GM18909 (cell line): ENCODE measurements around the gene MEGF11.
"Not testable (repeated sequence)": the region's sequence is repeated elsewhere in the genome, so short reads cannot be mapped to it uniquely, and the experiment has no call there.

Experiments
- ATAC-seq: cut with Tn5 transposase; IDR thresholded peaks from one replicate; pipeline ENCODE4 v1.9.1; 2021; ENCODE audit warnings: mild to moderate bottlenecking; ENCODE audit not compliant: unreplicated experiment, poor library complexity

MEGF11 gene

DNA sequence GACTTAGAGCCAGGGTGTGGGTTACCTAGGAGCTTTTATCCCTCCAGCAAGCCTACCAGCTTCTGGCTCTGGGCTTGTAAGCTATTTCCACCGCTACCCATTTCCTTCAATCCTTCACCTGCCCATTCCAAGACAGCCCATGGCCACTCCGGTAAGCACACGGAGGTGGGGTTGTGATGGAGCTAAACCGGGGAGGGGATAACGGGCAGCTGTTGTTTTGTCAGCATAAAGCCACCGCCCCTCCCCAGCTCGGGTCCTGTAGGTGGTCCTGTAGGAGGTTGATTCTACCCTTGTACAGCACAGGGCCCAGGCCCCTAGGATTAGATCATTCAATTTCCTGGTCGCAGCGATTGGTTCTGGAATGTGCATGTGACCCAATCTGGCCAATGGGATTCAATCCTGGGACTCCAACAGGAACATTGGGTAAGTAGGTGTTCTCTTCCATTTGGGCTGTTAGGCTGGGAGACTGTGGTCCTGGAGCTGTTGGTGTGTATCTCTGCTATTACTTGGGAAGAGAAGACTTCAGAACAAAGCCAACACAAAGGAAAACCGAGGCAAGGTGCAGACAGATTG is 233.6 kb downstream of the MEGF11 start:
- no peak for ATAC-seq

DNA sequence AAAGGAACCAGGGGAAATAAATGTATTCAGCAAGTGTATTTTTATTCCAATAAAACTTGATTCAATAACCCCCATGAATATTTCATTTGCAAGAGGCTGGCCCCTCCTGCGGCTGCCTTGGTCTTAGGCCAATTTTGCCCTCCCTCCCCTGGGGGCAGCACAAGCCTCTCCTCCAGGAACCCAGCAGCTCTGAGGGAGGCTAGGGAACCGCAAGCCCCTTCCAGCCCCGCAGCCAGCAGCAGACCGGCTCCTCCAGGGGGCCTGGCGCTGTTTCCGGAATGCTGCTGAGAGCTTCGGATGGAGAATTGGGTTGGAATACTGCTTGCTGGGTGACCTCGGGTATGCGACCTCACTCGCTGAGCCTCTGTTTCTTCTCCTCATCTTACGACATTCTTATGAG is 234.2 kb downstream of the MEGF11 start:
- ATAC-seq, result no peak

DNA sequence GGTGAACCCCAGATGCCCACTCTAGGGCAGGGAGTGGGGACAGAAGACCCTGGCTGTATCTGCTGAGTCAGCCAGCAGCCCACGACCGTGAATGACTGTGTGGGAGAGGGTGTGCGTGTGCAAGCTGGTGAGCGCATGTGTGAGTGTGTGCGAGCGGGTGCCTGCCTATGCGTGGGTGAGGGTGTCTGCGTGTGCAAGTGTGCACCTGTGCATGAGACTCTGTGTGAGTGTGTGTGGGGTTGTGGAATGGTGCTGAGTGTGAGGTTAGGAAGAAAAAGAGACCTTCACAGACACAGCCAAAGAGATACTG is 235.1 kb downstream of the MEGF11 start:
- no peak for ATAC-seq

DNA sequence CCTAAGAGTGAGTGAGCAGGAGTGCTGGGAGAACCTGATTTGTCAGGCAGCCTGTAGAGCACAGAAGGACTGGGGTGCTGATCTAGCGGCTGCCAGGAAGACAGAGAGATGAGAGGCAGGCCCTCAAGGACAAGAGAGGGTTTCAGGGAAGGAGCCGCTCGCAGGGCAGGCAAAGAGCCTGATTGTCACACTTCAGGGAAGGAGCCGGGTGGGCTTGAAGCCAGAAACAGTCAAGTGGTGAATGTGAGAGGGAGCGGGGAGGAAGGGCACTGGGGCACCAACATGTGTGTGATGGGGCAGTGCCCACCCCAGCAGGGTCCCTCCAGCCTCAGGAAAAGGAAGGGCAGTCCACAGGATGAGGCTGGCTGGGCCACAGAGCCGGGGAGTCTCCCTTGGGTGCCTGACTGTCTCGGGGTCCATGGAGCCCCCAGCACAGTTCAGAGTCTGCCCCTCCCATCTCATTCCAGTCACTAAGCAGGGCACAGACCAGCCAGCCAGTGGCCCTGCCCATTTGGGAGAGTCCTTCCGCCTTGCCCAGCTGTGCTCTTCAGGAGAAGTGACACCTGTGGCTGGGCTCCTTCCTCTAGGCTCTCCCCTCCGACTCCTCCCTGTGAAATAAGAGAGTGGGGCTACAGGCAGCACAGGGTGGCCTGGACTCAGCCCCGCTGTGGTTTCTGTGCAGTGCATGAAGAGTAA is 235.6 kb downstream of the MEGF11 start:
- ATAC-seq, result no peak

DNA sequence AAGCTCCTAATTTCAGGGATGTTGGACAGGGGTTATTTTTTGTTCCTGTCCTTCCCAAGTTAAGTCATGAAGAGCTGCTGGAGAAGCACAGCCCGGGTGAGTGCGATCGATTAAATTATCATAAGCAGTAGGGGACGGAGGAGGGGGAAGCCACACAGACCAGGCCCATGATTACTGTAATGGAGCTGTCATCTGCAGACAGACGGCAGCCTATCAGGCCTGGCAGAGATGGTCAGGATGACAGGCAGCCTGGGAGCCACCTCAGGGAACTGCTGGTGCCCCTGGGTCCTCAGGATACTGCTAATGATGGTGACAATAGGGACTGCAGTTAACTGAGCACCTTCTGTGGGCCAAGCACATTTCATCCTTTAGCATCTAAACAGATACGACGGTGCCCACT is 236.6 kb downstream of the MEGF11 start:
- ATAC-seq, result no peak

DNA sequence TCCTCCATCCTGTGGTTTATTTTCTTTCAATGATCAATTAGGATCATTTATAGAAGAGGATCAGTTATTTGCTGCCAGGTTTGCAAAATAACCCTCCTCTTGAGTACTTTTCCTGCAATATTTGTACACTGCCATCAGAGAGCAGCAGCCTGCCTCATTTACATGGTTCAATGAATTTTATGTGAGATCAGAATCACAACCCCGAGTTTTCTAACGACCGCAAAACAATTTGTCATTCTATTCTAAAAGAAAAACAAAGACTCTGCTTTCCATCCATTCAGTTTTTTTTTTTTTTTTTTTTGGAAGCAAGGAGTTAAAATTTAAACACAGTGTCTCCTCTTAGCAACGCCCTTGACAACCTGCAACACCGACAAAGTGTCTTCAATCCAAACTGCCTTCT is 237.4 kb downstream of the MEGF11 start:
- ATAC-seq, result no peak

DNA sequence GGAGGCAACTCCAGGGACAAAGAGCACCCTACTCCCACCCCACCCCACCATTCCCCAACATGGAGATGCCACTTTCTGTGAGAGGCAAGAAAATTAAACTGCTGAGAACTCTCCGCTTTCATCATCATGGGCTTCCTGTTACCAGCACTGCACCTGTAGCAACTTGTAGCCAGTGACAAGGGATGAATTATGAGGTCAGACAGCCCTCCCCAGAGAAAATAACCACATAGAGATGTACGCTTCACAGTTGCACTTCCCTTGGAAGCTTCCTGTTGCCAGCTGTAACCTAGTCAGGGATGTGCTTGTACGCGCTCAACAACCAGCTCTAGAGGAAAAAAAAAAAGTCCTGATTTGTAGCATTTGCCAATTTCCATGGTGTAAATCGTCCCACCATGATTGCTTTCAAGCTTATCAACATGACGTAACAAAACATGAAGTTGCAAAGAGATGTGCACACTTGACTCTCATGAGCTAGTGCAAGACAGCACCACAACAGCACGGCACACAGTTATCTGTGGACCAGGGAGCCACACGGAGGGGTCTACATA is 238.8 kb downstream of the MEGF11 start:
- no peak for ATAC-seq

DNA sequence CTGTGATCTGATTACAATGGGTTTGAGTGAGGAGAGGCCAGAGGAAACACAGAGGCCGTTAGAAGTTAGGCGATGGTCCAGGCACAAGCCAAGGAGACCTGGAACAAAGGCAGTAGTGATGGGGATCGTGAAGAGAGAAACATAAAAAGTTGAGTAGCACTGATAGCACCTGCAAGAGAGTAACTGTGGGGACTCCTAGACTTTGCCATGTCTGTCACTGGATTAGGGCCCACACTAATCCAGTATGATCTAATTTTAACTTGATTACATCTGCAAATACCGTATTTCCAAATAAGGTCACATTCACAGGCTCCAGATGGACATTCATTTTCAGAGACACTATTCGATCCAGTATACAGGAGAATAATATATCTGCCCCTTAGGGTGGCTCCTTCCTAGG is 239.5 kb downstream of the MEGF11 start:
- ATAC-seq, result no peak

DNA sequence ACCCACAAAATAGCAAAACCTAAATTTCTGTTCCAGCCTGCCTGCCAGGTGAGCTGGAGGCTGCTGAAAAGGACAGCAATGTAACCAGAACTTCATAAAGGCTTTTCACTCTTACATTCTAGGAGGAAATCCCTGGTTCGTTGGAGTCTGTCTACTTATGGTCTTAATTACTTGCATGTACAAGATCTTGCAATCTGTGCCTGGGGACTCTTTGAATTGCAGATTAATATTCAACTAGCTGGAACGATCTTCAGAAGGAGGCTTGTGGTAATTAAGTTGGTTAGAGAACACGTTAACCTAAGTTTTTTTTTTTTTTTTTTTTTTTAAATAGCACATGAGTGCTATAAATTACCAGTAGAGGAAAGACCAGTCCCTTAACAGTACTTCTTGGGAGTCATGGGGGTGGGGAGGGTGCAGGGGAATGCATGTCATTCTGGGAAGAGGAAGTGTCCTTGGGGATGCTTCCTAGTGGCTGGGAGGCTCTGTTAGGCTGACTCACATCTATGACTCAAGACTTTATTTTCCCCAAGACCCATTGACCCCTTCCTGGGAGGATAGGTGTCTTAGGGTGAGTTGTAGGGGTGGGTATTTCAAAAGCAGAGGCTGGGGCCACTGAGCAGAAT is 244.5 kb downstream of the MEGF11 start:
- ATAC-seq, result no peak

DNA sequence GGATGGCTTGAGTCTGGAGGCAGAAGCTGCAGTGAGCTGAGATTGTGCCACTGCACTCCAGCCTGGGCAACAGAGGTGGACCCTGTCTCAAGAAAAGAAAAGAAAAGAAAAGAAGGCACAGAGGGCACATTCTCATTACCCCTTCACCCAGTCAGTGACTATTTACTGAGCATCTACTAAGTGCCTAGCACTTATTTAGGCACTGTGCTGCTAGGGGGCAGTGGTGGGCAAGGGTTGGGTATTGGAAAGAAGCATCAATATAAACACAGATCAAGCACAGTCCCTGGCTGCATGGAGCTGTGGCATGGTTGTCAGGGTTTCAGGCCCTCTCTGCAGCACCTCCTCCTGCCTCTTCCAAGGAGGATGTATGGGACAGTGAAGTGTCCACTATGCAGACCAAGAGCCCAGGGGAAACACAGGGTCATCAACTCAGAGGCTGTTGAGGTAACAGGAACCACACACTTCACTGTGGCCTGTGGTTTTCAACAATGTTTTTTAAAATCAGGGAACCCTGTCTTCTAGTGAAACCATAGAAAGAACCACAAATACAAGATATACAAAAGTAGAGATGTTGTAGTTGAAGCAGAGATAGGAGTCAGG is 245.8 kb downstream of the MEGF11 start:
- ATAC-seq, result no peak

DNA sequence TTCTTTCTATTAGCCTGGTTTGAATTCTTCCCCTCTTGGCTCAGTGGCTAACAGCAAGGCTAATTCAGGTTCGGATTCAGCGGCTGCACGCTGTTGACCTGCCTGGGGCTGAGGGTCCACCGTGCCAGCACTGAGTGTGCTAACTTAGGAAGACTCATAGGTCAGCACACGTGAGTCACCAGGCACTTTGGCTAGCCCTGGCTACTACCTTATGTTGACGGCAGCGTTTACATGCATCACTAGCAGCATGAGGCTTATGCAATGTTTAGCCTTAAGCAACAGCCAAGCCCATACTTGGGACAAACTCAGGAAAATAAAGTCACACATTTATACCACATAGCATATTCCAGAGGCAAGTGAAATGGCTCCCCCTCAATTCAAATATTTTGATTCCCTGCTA is 246.6 kb downstream of the MEGF11 start:
- no peak for ATAC-seq

DNA sequence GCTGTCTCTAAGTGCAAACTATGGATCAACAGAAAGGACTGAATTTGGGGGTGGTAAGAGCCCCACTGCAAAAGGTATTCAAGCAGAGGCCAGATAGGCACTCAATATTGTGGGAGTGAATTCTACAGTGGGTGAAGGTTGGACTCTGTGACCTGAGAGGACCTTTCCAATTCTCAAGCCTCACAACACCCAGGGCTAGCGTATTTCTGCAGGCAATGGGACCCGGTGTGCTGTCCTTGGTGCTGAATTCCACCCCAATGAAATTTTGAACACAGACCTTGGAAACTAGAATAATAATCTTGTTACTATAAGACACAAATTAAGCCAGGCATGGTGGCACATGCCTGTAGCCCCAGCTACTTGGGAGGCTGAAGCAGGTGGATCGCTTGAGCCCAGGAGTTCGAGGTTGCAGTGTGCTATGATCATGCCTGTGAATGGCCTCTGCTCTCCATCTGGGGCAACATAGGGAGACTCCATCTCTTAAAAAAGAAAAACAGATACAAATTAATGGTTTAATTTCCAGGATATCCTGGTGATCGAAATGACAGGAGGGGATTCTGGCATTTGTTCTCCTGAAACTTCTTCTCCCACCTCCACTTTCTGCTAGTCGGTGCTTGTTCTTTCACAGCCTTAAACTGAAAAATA is 248.8 kb downstream of the MEGF11 start:
- ATAC-seq, result no peak

DNA sequence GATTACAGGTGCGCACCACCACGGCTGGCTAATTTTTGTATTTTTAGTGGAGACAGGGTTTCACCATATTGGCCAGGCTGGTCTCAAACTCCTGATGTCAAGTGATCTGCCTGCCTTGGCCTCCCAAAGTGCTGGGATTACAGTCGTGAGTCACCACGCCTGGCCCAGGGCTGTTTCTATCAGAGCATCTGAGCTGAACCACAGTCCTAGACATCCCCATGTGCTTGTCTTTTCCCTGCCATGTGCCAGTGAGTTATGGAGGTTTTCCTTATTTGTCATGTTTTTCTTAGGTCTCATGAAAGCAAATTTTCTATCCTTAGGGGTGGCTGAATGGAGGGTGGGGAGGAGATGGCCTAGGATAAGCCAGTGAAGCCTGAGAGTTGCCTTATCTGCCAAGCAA is 250.4 kb downstream of the MEGF11 start:
- not testable (repeated sequence) for ATAC-seq

DNA sequence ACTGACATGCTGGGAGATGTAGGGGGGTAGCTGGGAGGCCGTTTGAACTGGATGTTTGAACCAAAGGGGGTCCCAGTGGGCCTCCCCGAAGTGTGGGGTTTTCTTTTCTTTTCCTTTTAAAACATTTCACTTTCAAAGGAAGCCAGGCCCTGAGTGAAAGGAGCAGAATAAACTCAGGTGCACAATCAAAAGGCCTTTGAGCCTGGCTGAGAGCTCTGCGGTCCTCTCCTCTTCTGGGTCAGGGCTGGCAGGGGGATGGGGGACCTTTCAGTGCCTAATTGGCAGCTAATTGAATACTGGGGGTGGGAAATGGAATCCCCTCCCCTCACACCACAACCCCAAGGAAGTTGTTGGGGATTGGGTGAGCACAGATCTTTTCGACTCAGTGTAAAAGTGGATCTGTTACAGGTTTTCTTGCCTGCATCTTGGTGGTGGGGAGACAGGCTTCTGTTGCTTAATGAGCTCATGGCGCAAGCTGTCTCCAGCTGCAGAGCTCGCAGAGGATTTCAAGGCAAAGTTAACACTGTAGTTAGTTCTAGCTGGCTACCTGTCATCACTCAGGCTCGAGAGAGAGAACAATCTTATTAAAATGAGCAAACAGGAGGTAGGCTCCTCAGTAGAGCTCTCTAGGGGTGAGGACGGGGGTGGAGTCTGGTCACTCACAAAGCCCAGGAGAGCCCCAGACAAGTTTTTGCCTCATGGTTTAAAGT is 251.7 kb downstream of the MEGF11 start:
- ATAC-seq, result no peak

DNA sequence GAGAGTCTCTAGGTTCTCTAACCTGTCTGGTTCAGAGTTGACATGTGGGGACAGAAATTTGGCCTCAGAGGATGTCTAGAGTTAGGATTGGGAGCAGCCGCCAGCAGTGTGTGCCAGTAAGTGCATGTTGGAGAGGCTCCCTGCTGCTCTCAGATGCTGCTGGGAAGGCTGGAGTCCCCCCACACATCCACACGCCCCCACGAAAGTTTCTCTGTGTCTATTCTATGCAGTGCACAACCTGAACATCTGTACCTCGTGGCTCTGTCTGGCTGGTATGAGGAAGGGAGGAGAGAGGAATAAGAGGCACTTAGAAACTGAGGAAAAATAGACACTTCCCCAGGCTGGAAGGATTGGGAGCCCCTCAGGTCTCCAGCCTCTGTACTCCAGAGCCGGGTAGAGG is 252.5 kb downstream of the MEGF11 start:
- ATAC-seq, result no peak

DNA sequence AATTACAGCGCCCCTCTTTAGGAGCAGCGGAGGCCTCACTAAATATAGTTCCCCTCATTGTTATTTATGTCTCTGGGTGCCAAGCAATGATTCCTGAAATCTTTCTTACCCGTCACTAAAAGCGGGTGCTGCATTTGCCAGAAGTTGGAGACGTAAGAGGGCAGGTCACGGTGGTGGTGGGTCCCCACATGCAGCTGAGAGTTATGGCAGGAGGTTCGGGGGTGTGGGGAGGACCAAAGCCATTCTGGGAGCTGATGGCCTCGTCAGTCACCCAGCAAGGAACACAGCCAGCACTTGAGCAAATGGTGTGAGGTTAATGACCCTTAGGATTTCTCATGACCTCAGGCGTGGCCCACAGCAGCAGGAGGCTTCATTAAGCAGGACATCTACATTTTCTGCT is 255.1 kb downstream of the MEGF11 start:
- ATAC-seq, result no peak

DNA sequence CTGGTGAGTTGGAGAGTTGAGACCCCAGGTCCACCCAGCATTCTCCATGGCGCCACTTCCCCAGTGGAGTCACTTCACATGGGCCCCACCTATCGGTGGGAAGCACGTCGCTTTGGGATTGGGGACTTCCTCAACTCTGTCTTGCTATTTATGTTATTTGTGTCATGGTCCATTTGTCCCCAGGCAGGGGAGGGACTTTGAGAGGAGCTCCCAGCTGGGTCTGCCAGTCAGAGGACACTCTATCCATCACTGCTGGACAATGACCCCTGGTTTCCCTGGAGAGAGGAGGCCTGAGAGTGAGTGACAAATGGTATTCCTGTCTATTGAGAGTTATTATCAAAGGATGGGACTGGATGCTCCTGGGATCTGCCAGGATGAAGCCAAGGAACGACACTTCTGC is 256.6 kb downstream of the MEGF11 start:
- no peak for ATAC-seq

DNA sequence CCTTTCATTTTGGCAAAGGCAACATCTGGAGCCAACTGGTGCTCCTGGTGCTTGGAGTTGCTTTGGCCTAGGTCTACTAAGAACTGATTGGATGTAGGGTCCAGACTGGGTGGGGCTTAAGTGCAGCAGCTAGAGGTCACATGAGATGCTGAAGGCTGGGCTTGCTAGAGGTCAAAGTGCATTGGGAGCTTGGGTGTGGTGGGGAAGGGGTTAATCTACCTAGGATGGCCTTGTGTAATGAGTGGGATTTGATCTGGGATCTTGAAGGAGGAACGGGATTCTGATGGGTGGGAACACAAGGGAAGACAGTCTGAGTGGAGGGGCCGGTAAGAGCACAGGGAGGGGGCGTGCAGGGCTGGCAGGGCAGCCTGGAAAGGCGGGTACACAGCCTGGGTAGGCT is 258.7 kb downstream of the MEGF11 start:
- ATAC-seq, result no peak

DNA sequence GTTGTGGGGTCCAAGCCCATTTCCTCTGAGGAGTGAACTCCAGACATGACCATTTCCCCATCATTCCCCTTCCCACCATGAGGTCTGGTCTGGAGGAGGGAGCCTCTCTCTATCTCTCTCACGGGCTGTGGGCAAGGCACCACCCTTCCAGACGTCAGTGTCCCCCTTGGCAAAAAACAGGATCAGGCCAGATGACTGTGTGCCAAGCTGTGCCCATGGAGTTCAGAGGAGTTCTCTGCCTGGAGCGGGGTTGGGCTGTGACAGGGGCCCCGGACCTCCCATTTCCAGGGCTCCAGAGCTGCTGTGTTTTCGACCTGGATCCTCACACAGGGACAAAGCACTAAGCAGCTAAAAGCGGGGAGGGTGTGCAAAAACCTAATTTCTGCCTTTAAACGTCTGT is 259.8 kb downstream of the MEGF11 start:
- no peak for ATAC-seq

DNA sequence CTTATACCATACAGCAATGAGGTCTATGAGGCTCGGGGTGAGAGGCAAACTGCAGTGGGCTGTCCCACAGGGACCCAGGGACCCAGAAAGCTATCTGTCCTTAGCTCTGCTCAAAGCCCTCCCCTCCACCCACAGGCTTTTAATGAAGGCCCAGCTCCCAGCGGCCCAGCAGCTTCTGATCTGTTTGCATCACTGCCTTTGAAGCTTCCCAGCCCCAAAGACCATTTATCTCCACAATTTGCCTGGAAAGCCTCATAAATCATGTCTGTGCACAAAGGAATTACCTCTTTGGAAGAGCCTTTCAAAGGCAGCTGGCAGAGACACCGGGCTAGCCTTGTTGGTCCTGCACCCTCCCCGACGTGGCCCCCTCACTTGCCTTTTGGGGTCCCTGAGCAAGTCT is 260.3 kb downstream of the MEGF11 start:
- ATAC-seq, result no peak
